Ovary (tissue), 3 donors: ENCODE data around the gene YIPF2.

Experiments
- CTCF ChIP-seq, 3 donors: fragments of 450-650 bp in 2 of 3; fragments of 200-600 bp in 1 of 3; IDR thresholded peaks; one replicate each; pipeline versions ENCODE4 v1.5.1 to v1.8.0; 2016 to 2022; ENCODE audit warnings: antibody characterized with exemption in 3 of 3, mild to moderate bottlenecking in 1 of 3
- EP300 ChIP-seq: sonication (generic); formaldehyde crosslinking; IDR thresholded peaks from one replicate; pipeline ENCODE4 v1.6.1; 2017; ENCODE audit warnings: antibody characterized with exemption
- POLR2A ChIP-seq: fragments of 450-650 bp; IDR thresholded peaks from one replicate; pipeline ENCODE4 v1.6.1; 2017; ENCODE audit warnings: antibody characterized with exemption, mild to moderate bottlenecking, moderate library complexity
- donor health status: DM: no; HTN: no; CAD: no.

GRCh38 chr19:10892256-10892655 lies 36.2 kb downstream of the YIPF2 start:
- TF ChIP-seq POLR2A (no peak), EP300 (no peak), CTCF (IDR thresholded peaks at IDR 0.05) (no peak)
